Adrenal gland (tissue), 5 donors: ENCODE measurements around the gene NBAS.

ENCODE experiments used
- CTCF ChIP-seq, 6 experiments: fragments of 450-650 bp in 4 of 6; fragments of 200-600 bp in 2 of 6; sonication (generic) in 1 of 6; IDR thresholded peaks; 1 replicate in 5 of 6; 2 replicates in 1 of 6; pipeline versions ENCODE4 v1.5.1 to v1.8.0; 2016 to 2021; ENCODE audit warnings: antibody characterized with exemption in 6 of 6, mild to moderate bottlenecking in 2 of 6, moderate library complexity in 1 of 6
- POLR2A ChIP-seq, 2 donors: fragments of 450-650 bp; IDR thresholded peaks; one replicate each; pipeline ENCODE4 v1.6.1; 2017; ENCODE audit warnings: antibody characterized with exemption in 2 of 2, mild to moderate bottlenecking in 2 of 2, moderate library complexity in 1 of 2
- donor health status: DM: no; HTN: no; CAD: no.

DNA sequence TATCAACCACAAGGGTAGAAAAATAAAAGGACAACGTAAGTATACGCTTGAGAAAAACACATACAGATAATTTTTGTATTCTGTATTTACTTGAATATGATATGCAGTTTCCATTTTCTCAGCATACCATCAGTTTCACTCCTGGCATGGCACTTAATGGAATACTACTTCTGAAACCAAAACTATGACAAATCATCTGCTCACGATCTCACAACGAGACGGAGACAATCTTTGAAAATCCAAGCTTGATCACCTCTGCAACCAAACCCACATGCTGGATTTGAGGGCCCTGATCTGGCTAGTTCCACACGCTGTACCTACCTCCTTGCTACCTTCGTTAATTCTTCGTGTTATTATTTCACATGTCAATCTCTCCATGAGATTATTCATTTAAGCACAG is 387.6 kb downstream of the NBAS start:
- no peak for TF ChIP-seq CTCF (IDR thresholded peaks at IDR 0.05)
- TF ChIP-seq POLR2A (IDR thresholded peaks at IDR 0.05) = no peak
